Brain pericyte (primary cell): ENCODE measurements around the gene EDNRB.
"Not testable (repeated sequence)": the region's sequence is repeated elsewhere in the genome, so short reads cannot be mapped to it uniquely, and the experiment has no call there.

Experiments used
- DNase-seq: peaks from one replicate; pipeline ENCODE4 v3.0.0-alpha.2; 2012; ENCODE audit warnings: low read depth, low spot score

EDNRB gene

DNA sequence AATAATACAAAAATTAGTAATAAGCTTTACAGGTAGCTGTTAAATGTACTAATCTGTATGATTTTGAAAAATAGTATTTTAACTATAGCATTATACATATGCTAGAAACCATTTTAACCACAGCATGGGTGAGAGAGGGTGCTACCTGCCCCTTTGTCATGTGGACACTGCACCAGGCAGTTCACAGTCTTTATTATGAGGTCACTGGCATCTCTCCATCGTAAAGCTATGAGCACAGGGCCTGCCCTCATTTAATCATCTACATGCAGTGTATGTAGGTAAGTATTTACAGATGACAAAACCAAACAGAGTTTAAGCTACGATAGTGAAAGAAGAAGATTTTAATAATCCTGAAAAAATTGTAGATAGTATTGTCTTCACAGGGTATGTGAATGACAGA, 21.7 kb downstream of the EDNRB start:
- no peak for DNase-seq

- no peak for DNase-seq
Observed at GRCh38 chr13:77896536-77896935, 22.1 kb downstream of the EDNRB start.

- no peak for DNase-seq
Observed at GRCh38 chr13:77894743-77895142, 23.9 kb downstream of the EDNRB start.

GRCh38 chr13:77893066-77893465, 25.6 kb downstream of the EDNRB start:
- DNase-seq = no peak

GRCh38 chr13:77892491-77892890, 26.1 kb downstream of the EDNRB start:
- no peak for DNase-seq

- DNase-seq = no peak
Observed at GRCh38 chr13:77891486-77891885, 27.1 kb downstream of the EDNRB start.

- DNase-seq = no peak
Observed at GRCh38 chr13:77891041-77891440, 27.6 kb downstream of the EDNRB start.

DNA sequence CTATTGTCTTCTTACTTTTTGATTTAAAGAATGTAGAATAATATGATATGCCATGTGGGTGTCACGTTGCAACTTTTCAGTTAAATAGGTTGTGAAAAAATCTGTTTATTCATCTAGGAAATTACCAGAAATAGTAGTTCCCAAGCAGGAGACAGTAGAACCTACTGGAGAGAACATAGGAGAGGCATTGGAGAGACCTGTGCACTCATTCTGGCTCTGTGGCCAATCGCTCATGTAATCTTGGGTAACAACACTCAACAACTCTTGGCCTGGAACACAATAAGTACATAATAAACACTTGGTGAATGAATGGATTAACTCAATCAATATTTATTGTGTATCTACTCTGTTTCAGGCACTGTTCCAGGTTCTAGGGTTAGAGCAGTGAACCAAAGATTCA, 35.3 kb downstream of the EDNRB start:
- no peak for DNase-seq

- no peak for DNase-seq
Observed at GRCh38 chr13:77878190-77878589, 40.4 kb downstream of the EDNRB start.

DNA sequence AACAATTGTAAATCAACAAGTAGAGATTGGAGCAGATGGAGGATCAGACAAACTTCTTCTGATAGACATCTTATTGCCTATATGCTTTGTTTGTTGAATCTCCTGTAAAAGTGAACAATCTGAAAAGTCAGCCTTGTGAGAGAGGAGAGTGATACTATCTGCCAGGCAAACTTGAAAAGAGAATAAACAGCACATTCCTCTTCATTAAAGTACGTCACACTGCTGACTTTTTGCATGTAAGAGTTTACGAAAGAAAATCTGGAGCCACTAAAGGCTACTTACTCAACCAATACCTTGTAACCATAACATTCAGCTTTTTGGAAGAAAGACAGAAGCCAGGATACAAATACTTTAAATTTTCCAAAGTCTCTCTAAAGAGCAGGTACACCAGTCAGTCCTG, 42.5 kb downstream of the EDNRB start:
- no peak for DNase-seq

DNA sequence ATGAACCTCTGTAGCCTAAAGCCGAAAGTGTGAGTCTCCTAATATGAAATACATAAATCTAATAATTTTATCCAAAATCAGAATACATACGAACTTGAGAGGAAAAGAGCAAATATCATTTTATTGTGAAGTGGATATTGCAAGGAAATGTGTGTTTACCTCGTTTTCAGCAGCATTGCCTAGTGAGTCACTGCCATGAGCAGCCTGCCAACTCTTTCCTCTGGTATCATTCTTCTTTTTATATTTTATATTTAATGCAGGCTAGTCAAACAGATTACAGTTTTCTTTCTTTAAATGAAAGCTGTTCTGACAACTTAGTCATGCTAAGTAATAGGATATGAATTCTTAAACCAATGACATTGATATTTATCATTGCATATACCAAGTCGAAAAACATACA, 44.2 kb downstream of the EDNRB start:
- no peak for DNase-seq

DNA sequence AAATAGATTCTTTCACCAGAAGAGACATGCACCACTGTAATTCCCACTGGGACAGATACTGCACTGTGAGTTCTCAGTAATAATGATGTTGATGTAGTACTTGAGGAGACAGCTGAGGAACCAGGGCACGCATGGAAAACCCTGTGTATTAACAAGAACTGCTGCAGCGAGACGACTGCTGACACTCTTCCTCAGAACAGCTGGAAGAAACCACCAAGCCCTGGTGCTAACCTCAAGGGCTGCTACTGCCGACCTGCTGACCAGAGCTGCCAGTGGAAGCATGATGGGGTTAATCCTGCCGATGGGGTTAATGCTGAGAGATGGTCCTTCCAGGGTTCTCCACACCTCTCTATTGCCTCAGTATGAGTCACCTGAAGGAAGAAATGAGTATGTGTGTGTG, 45.6 kb downstream of the EDNRB start:
- DNase-seq = no peak

DNA sequence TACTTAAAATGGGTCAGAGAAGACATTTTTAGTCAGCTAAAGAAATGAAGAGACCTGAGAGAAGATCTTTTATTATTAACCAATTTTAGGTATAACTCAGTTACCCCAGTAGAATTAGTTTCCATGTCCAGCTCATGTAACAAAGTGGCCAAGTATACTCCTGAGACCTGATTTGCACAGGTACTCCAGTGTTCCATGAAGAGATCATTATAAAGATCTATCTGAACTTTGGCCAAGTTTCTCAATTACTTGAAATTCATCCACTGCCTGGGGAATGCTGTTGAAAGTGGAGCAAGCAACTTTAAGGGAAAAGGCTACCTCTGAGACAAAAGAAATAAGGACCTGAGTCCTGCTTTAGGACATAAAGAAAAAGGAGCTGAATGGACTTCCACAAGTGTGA, 47.0 kb downstream of the EDNRB start:
- DNase-seq = no peak

GRCh38 chr13:77868717-77869116, 49.9 kb downstream of the EDNRB start:
- no peak for DNase-seq

- no peak for DNase-seq
Observed at GRCh38 chr13:77866971-77867370, 51.7 kb downstream of the EDNRB start.

DNA sequence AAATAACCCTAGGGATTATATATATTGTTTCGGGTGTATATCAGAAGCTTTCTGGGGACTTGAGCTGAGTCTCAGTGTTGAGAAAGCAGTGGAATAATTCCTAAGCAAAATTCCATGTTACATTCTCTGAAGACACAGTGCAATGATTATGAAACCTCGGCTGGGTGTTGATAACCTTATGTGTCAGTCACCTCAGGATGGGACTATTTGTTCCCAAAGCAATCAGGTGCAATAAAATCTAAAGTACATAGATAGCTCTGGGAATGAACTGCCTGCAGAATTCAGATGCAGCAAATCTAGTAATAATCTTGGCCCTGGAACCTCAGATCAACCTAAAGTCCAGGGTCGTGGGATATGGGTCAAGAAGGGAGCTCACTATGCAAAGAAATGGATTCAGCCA, 53.0 kb downstream of the EDNRB start:
- no peak for DNase-seq

DNA sequence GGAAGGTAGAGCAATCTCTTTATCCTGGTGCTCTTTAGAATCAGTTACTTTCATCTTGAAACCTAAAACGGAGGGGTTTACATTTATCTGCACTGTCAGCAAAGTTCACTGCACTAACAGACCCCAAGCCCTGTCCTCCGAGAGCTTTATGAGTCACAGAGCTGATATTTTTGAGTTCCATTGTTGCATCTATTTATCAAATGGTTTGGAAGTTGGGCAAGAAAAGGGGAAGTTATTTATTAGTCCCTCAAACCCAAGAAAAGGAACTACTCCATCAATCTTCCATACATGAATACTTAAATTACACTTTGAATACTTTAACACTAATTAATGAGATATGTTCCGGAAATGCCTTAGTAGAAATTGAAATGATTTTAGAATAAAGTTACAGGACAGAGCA, 55.5 kb downstream of the EDNRB start:
- no peak for DNase-seq

GRCh38 chr13:77861741-77862140, 56.9 kb downstream of the EDNRB start:
- DNase-seq = no peak

- no peak for DNase-seq
Observed at GRCh38 chr13:77860507-77860981, 58.1 kb downstream of the EDNRB start.

DNA sequence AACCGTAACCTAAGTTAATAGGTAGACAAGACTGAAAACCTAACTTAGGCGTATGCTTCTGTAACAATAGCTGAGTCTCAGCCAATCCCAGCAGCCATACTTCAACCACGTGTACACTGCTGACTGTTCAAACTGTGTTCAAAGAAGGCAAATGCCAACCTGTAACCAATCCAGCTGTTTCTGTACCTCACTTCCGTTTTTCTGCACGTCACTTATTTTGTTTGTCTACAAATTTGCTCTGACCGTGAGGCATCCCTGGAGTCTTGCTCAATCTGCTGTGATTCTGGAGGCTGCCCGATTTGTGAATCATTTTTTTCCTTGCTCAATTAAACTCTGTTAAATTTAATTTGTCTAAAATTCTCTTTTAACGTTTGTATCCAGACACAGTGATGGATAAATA, 59.2 kb downstream of the EDNRB start:
- DNase-seq = no peak

DNA sequence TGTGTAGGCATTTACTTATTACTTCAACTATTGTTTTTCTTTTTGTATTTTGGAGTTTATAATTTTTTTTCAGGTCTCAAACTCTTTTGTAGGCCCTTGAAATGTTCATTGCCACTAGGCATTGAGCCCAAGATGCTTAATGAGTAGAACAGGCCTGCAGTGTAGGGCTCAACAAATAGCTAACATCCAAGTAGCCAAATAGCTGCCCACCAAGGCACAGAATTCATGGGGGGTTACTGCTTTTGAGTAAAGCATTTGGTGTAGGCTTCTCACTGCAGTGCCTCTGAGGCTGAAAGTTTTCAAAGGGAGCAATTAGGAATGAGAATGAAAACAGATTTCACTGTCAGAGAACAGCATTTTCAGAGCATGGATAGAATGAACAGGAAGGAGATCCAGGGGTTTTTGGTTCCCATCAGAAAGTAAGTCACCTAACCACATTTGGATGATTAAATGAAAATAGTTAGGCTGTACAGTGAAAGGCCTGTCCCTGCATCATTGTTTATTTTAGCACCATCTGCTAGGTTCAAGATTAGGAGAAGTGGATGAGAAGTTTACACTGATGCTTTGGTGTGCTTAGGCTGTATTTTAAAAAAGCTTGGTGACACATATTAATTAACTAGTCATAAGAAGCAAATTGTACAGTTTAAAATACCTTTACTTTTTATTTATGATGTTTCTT, 61.0 kb downstream of the EDNRB start:
- DNase-seq = no peak

GRCh38 chr13:77853703-77854102, 64.9 kb downstream of the EDNRB start:
- no peak for DNase-seq

GRCh38 chr13:77848050-77848449, 70.6 kb downstream of the EDNRB start:
- not testable (repeated sequence) for DNase-seq

- DNase-seq = no peak
Observed at GRCh38 chr13:77846173-77846572, 72.5 kb downstream of the EDNRB start.
